GM23338 (cell line): Measurements from ENCODE around the gene NXN. TPM values are rescaled to one million over a fixed set of nuclear protein-coding genes. Genes with fewer than 3 reads are reported as not detected.

Experiments used
- ATAC-seq: fragments of 200-7000 bp; cut with Tn5 transposase; 3 replicates; pipeline ENCODE4 v1.9.1; 2020
- DNase-seq: peaks from one replicate; pipeline ENCODE4 v3.0.0-alpha.2; 2015; ENCODE audit warnings: low spot score
- H2AFZ ChIP-seq: fragments of 200-600 bp; sonication (generic); 2 replicates; pipeline ENCODE4 v1.8.0; 2016; ENCODE audit warnings: antibody characterized with exemption, mild to moderate bottlenecking, moderate library complexity
- H3F3A ChIP-seq: fragments of 200-600 bp; sonication (generic); replicated peaks from 2 replicates; pipeline ENCODE4 v1.8.0; 2017; ENCODE audit warnings: antibody characterized with exemption, mixed run types, low read depth
- H3K27ac ChIP-seq: fragments of 200-600 bp; sonication (generic); 2 replicates; pipeline ENCODE4 v1.6.1; 2016; ENCODE audit warnings: low read depth
- H3K27me3 ChIP-seq: fragments of 200-600 bp; sonication (generic); 2 replicates; pipeline ENCODE4 v1.8.0; 2016; ENCODE audit warnings: mild to moderate bottlenecking, mixed run types, moderate library complexity; ENCODE audit not compliant: insufficient read depth
- H3K36me3 ChIP-seq: fragments of 200-600 bp; sonication (generic); 2 replicates; pipeline ENCODE4 v1.8.0; 2016; ENCODE audit warnings: mild to moderate bottlenecking; ENCODE audit not compliant: insufficient read depth
- H3K4me1 ChIP-seq: fragments of 200-600 bp; sonication (generic); 2 replicates; pipeline ENCODE4 v1.8.0; 2016; ENCODE audit warnings: mild to moderate bottlenecking, moderate library complexity; ENCODE audit not compliant: insufficient read depth
- H3K4me2 ChIP-seq: fragments of 200-600 bp; sonication (generic); 2 replicates; pipeline ENCODE4 v1.7.1; 2017; ENCODE audit warnings: mixed run types
- H3K4me3 ChIP-seq: fragments of 200-600 bp; sonication (generic); 2 replicates; pipeline ENCODE4 v1.6.1; 2016; ENCODE audit warnings: mixed run types
- H3K79me2 ChIP-seq: fragments of 200-600 bp; sonication (generic); replicated peaks from 2 replicates; pipeline ENCODE4 v1.8.0; 2017; ENCODE audit warnings: mild to moderate bottlenecking; ENCODE audit not compliant: insufficient read depth
- H3K9me2 ChIP-seq: fragments of 200-600 bp; sonication (generic); 2 replicates; pipeline ENCODE4 v1.8.0; 2017; ENCODE audit not compliant: insufficient read depth
- H4K20me1 ChIP-seq: fragments of 200-600 bp; sonication (generic); replicated peaks from 2 replicates; pipeline ENCODE4 v1.8.0; 2017; ENCODE audit warnings: mild to moderate bottlenecking; ENCODE audit not compliant: insufficient read depth
- H3K27ac Mint-ChIP-seq: 2 replicates; pipeline ENCODE4 v1.8.0; 2020; ENCODE audit warnings: inconsistent platforms, mild to moderate bottlenecking, moderate library complexity, mixed read lengths
- H3K27me3 Mint-ChIP-seq: 3 replicates; pipeline ENCODE4 v1.8.0; 2022; ENCODE audit warnings: low read depth, mild to moderate bottlenecking, moderate library complexity, mixed read lengths, inconsistent platforms; ENCODE audit not compliant: insufficient read depth, poor library complexity
- H3K36me3 Mint-ChIP-seq: 3 replicates; pipeline ENCODE4 v1.8.0; 2021; ENCODE audit warnings: low read depth, mild to moderate bottlenecking, inconsistent platforms, moderate library complexity, mixed read lengths
- H3K4me1 Mint-ChIP-seq: 3 replicates; pipeline ENCODE4 v1.8.0; 2020; ENCODE audit warnings: mild to moderate bottlenecking, inconsistent platforms, mixed read lengths
- H3K4me3 Mint-ChIP-seq: 3 replicates; pipeline ENCODE4 v1.8.0; 2021; ENCODE audit warnings: moderate library complexity, mild to moderate bottlenecking, inconsistent platforms, mixed read lengths
- H3K9me3 Mint-ChIP-seq: 3 replicates; pipeline ENCODE4 v1.8.0; 2020; ENCODE audit warnings: moderate library complexity, mild to moderate bottlenecking, inconsistent platforms, mixed read lengths
- CREB1 ChIP-seq: fragments of 250-450 bp; sonication (Bioruptor Pico); IDR thresholded peaks from 2 replicates; pipeline ENCODE4 v1.5.0; 2020; ENCODE audit warnings: low read depth, mild to moderate bottlenecking, moderate library complexity
- CTCF ChIP-seq, 2 experiments: fragments of 200-600 bp in 1 of 2; sonication (generic) in 1 of 2; conservative IDR thresholded peaks; 2 replicates each; pipeline versions ENCODE4 v1.5.1 to v1.6.1; 2016 to 2017; ENCODE audit warnings: antibody characterized with exemption in 2 of 2, low read depth in 2 of 2, mild to moderate bottlenecking in 2 of 2, moderate library complexity in 1 of 2
- EZH2 ChIP-seq: fragments of 200-600 bp; sonication (generic); IDR thresholded peaks from one replicate; pipeline ENCODE4 v1.8.0; 2017; ENCODE audit warnings: antibody characterized with exemption, mild to moderate bottlenecking, low read depth; ENCODE audit not compliant: unreplicated experiment
- EZH2phosphoT487 ChIP-seq: fragments of 200-600 bp; sonication (generic); IDR thresholded peaks from one replicate; pipeline ENCODE4 v1.8.1; 2018; ENCODE audit warnings: antibody characterized with exemption; ENCODE audit not compliant: unreplicated experiment
- JUNB ChIP-seq: IDR thresholded peaks from one replicate; pipeline ENCODE4 v1.6.1; 2016; ENCODE audit warnings: antibody characterized with exemption; ENCODE audit not compliant: unreplicated experiment
- NANOG ChIP-seq: IDR thresholded peaks from 2 replicates; pipeline ENCODE4 v1.6.1; 2016; ENCODE audit warnings: antibody characterized with exemption, borderline replicate concordance
- POLR2AphosphoS5 ChIP-seq: IDR thresholded peaks from 2 replicates; pipeline ENCODE4 v1.6.1; 2016; ENCODE audit warnings: antibody characterized with exemption, low read depth
- STAT1 ChIP-seq: IDR thresholded peaks from one replicate; pipeline ENCODE4 v1.6.1; 2016; ENCODE audit warnings: antibody characterized with exemption; ENCODE audit not compliant: unreplicated experiment
- ZNF114 ChIP-seq: fragments of 250-450 bp; sonication (Bioruptor Pico); IDR thresholded peaks from 2 replicates; pipeline ENCODE4 v1.5.0; 2020; ENCODE audit warnings: mild to moderate bottlenecking, moderate library complexity
- ZNF331 ChIP-seq: fragments of 250-450 bp; sonication (Bioruptor Pico); IDR thresholded peaks from 2 replicates; pipeline ENCODE4 v1.5.0; 2020; ENCODE audit warnings: low read depth, mild to moderate bottlenecking, moderate library complexity
- ZNF462 ChIP-seq: fragments of 250-450 bp; sonication (Bioruptor Pico); IDR thresholded peaks from 2 replicates; pipeline ENCODE4 v1.5.0; 2020; ENCODE audit warnings: mild to moderate bottlenecking, moderate library complexity
- polyA plus RNA-seq: library from polyadenylated mRNA; unstranded; fragments of >200 nt; fragmentation: Nextera tagmentation; extraction: Ambion mirVana; gene quantifications from 2 replicates; pipeline ENCODE4 v1.2.1, GENCODE V29; 2016
- total RNA-seq: library from RNA; depleted of rRNA; stranded (reverse); fragments of >200 nt; shearing (Covaris generic); gene quantifications from 2 replicates; pipeline ENCODE4 v1.2.3, GENCODE V29; 2014
- TF ChIP-seq, protein P1 (sequence below): IDR thresholded peaks from one replicate; pipeline ENCODE4 v1.6.1; 2018; ENCODE audit warnings: antibody characterized with exemption; ENCODE audit not compliant: unreplicated experiment
- TF ChIP-seq, protein P2 (sequence below): IDR thresholded peaks from 2 replicates; pipeline ENCODE4 v1.6.1; 2016; ENCODE audit warnings: antibody characterized with exemption

Gene NXN
- total and polyA plus RNA-seq, 2 experiments from 2014 or later = 31.8 to 105 TPM

GRCh38 chr17:917941-918740, 61.4 kb downstream of the NXN start:
- Mint-ChIP-seq H3K4me3 (no peak overlapping the region), H3K27me3 (peaks cover 10% of the 10 kb centered on the region), H3K36me3 (peaks cover 12% of the 10 kb centered on the region), H3K4me1 (peaks cover 45% of the 10 kb centered on the region), H3K9me3 (no peaks in the 10 kb centered on the region; the same call in 2 of the 3 replicates), H3K27ac (peak overlapping the region; percentile 71; the same call in 1 of the 2 replicates)
- Histone ChIP-seq H3K4me2 (no peak overlapping the region; the same call in 1 of the 2 replicates), H3K79me2 (peaks cover 89% of the 10 kb centered on the region), H3K4me1 (peaks cover 32% of the 10 kb centered on the region), H2AFZ (no peak overlapping the region), H4K20me1 (no peaks in the 10 kb centered on the region; the same call in 1 of the 2 replicates), H3K4me3 (no peak overlapping the region), H3K27me3 (no peaks in the 10 kb centered on the region), H3K36me3 (peaks cover 3% of the 10 kb centered on the region; the same call in 1 of the 2 replicates), H3K9me2 (no peaks in the 10 kb centered on the region), H3K27ac (peak overlapping the region; percentile 47; the same call in 1 of the 2 replicates), H3F3A (peaks cover 15% of the 10 kb centered on the region; the same call in 1 of the 2 replicates)
- DNase-seq (no peak), ATAC-seq (no peak)
- TF ChIP-seq ZNF331 (CRISPR knock-in tag) (no peak), CREB1 (CRISPR knock-in tag) (no peak), ZNF462 (CRISPR knock-in tag) (no peak), EZH2phosphoT487 (no peak), CTCF (conservative IDR thresholded peaks at IDR 0.05; ENCODE audit: low read depth in 2 of 2) (no peak), POLR2AphosphoS5 (no peak), NANOG (no peak), JUNB (no peak), ZNF114 (no peak), EZH2 (no peak), STAT1 (no peak)
- TF ChIP-seq, protein P1, sequence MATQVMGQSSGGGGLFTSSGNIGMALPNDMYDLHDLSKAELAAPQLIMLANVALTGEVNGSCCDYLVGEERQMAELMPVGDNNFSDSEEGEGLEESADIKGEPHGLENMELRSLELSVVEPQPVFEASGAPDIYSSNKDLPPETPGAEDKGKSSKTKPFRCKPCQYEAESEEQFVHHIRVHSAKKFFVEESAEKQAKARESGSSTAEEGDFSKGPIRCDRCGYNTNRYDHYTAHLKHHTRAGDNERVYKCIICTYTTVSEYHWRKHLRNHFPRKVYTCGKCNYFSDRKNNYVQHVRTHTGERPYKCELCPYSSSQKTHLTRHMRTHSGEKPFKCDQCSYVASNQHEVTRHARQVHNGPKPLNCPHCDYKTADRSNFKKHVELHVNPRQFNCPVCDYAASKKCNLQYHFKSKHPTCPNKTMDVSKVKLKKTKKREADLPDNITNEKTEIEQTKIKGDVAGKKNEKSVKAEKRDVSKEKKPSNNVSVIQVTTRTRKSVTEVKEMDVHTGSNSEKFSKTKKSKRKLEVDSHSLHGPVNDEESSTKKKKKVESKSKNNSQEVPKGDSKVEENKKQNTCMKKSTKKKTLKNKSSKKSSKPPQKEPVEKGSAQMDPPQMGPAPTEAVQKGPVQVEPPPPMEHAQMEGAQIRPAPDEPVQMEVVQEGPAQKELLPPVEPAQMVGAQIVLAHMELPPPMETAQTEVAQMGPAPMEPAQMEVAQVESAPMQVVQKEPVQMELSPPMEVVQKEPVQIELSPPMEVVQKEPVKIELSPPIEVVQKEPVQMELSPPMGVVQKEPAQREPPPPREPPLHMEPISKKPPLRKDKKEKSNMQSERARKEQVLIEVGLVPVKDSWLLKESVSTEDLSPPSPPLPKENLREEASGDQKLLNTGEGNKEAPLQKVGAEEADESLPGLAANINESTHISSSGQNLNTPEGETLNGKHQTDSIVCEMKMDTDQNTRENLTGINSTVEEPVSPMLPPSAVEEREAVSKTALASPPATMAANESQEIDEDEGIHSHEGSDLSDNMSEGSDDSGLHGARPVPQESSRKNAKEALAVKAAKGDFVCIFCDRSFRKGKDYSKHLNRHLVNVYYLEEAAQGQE = no peak
- TF ChIP-seq, protein P2, sequence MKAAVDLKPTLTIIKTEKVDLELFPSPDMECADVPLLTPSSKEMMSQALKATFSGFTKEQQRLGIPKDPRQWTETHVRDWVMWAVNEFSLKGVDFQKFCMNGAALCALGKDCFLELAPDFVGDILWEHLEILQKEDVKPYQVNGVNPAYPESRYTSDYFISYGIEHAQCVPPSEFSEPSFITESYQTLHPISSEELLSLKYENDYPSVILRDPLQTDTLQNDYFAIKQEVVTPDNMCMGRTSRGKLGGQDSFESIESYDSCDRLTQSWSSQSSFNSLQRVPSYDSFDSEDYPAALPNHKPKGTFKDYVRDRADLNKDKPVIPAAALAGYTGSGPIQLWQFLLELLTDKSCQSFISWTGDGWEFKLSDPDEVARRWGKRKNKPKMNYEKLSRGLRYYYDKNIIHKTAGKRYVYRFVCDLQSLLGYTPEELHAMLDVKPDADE = no peak
